Liver (tissue), 9 donors: ENCODE data around the gene SHMT2. TPM values are rescaled to one million over a fixed set of nuclear protein-coding genes. Genes with fewer than 3 reads are reported as not detected.
A peak's percentile ranks its signal among the peaks of the same experiment; 100 is the strongest.
"Not testable (repeated sequence)": the region's sequence is repeated elsewhere in the genome, so short reads cannot be mapped to it uniquely, and the experiment has no call there.

Experiments used
- DNase-seq: peaks from one replicate; pipeline ENCODE4 v3.0.0-alpha.2; 2017; ENCODE audit warnings: low spot score
- H3K27ac ChIP-seq, 2 donors: one replicate each; pipeline ENCODE4 v1.7.0; 2013; ENCODE audit warnings: inconsistent platforms in 2 of 2, low read length in 2 of 2, control low read depth in 1 of 2, low read depth in 1 of 2, mild to moderate bottlenecking in 1 of 2
- H3K27me3 ChIP-seq, 4 donors: one replicate each; pipeline versions ENCODE4 v1.6.1 to v1.7.0; 2013; ENCODE audit warnings: low read length in 3 of 4, inconsistent platforms in 1 of 4, mild to moderate bottlenecking in 1 of 4, moderate library complexity in 1 of 4; ENCODE audit not compliant: control insufficient read depth in 4 of 4, insufficient read depth in 4 of 4
- H3K36me3 ChIP-seq, 4 donors: one replicate each; pipeline versions ENCODE4 v1.6.1 to v1.7.0; 2013; ENCODE audit warnings: low read length in 3 of 4, mild to moderate bottlenecking in 3 of 4, low read depth in 1 of 4, moderate library complexity in 1 of 4; ENCODE audit not compliant: control insufficient read depth in 4 of 4, insufficient read depth in 3 of 4
- H3K4me1 ChIP-seq, 4 donors: one replicate each; pipeline versions ENCODE4 v1.6.1 to v1.7.0; 2013; ENCODE audit warnings: low read length in 3 of 4, mild to moderate bottlenecking in 3 of 4, moderate library complexity in 1 of 4; ENCODE audit not compliant: control insufficient read depth in 4 of 4, insufficient read depth in 4 of 4
- H3K4me3 ChIP-seq, 3 donors: one replicate each; pipeline versions ENCODE4 v1.6.1 to v1.7.0; 2013; ENCODE audit warnings: low read length in 3 of 3, control low read depth in 1 of 3, low read depth in 1 of 3, mild to moderate bottlenecking in 1 of 3
- H3K9ac ChIP-seq, 2 donors: one replicate each; pipeline ENCODE4 v1.7.0; 2013; ENCODE audit warnings: low read length in 2 of 2, mild to moderate bottlenecking in 2 of 2, moderate library complexity in 2 of 2, control low read depth in 1 of 2, low read depth in 1 of 2
- H3K9me3 ChIP-seq, 4 donors: one replicate each; pipeline versions ENCODE4 v1.6.1 to v1.7.0; 2013; ENCODE audit warnings: low read length in 3 of 4; ENCODE audit not compliant: control insufficient read depth in 4 of 4
- ATF3 ChIP-seq: IDR thresholded peaks from 2 replicates; pipeline ENCODE4 v1.6.1; 2016; ENCODE audit warnings: antibody characterized with exemption
- CTCF ChIP-seq: fragments of 150-350 bp; IDR thresholded peaks from 2 replicates; pipeline ENCODE4 v1.5.1; 2017; ENCODE audit warnings: improper control_type of control experiment, low read depth, low read length; ENCODE audit not compliant: missing input control
- EGR1 ChIP-seq, 2 donors: IDR thresholded peaks; 2 replicates each; pipeline ENCODE4 v1.6.1; 2016 to 2018; ENCODE audit warnings: antibody characterized with exemption in 2 of 2, low read depth in 2 of 2
- FOXA1 ChIP-seq: IDR thresholded peaks from 2 replicates; pipeline ENCODE4 v1.6.1; 2016; ENCODE audit warnings: antibody characterized with exemption
- GABPA ChIP-seq, 2 donors: IDR thresholded peaks in 1 of 2; conservative IDR thresholded peaks in 1 of 2; 2 replicates each; pipeline ENCODE4 v1.6.1; 2016; ENCODE audit warnings: antibody characterized with exemption in 2 of 2, mild to moderate bottlenecking in 1 of 2, moderate library complexity in 1 of 2
- HNF4A ChIP-seq, 2 donors: conservative IDR thresholded peaks; 2 replicates each; pipeline ENCODE4 v1.6.1; 2016; ENCODE audit warnings: antibody characterized with exemption in 2 of 2, mild to moderate bottlenecking in 2 of 2
- HNF4G ChIP-seq: IDR thresholded peaks from 2 replicates; pipeline ENCODE4 v1.6.1; 2016; ENCODE audit warnings: antibody characterized with exemption
- MAX ChIP-seq: IDR thresholded peaks from 2 replicates; pipeline ENCODE4 v1.6.1; 2016; ENCODE audit warnings: antibody characterized with exemption
- RAD21 ChIP-seq, 2 donors: IDR thresholded peaks; 2 replicates each; pipeline ENCODE4 v1.6.1; 2016; ENCODE audit warnings: antibody characterized with exemption in 2 of 2, mild to moderate bottlenecking in 2 of 2
- RXRA ChIP-seq, 2 donors: IDR thresholded peaks; 2 replicates each; pipeline ENCODE4 v1.6.1; 2017 to 2018; ENCODE audit warnings: antibody characterized with exemption in 2 of 2, mild to moderate bottlenecking in 1 of 2
- SP1 ChIP-seq: IDR thresholded peaks from 2 replicates; pipeline ENCODE4 v1.6.1; 2018; ENCODE audit warnings: antibody characterized with exemption, mild to moderate bottlenecking
- TAF1 ChIP-seq: conservative IDR thresholded peaks from 2 replicates; pipeline ENCODE4 v1.6.1; 2016; ENCODE audit warnings: antibody characterized with exemption, mild to moderate bottlenecking
- ZBTB33 ChIP-seq: IDR thresholded peaks from 2 replicates; pipeline ENCODE4 v1.6.1; 2016; ENCODE audit warnings: antibody characterized with exemption
- WGBS: extraction: QIAGEN DNeasy Blood & Tissue Kit; methylation state at CpG from one replicate; pipeline ENCODE4 v1.1.7; 2013; 5-methylcytosine and 5-hydroxymethylcytosine counted together
- polyA plus RNA-seq, 2 donors: library from polyadenylated mRNA; stranded (reverse) in 1 of 2; unstranded in 1 of 2; fragments of 200-250 nt in 1 of 2; fragments of >200 nt in 1 of 2; fragmentation: Nextera tagmentation in 1 of 2; extraction: Ambion mirVana in 1 of 2; gene quantifications; one replicate each; pipeline versions ENCODE4 v1.2.1 to v1.2.3, GENCODE V29; 2013 to 2015
- total RNA-seq, 2 donors: library from RNA; depleted of rRNA; stranded (reverse); fragments of >200 nt; gene quantifications; one replicate each; pipeline ENCODE4 v1.2.3, GENCODE V29; 2014
- donor health status: healthy.
- donor health status: healthy.
- donor health status: healthy.
- donor health status: healthy.
- donor health status: healthy.

Gene SHMT2
- total and polyA plus RNA-seq, 4 donors, result 66.7 to 276 (median 179) TPM

- no peak for TF ChIP-seq ATF3
- TF ChIP-seq RAD21 (IDR thresholded peaks at IDR 0.05), result no peak
These were observed 44.0 kb downstream of the SHMT2 start (continued) for GRCh38 chr12:57273516-57273915.

- 93% methylated on average over 6 of the region's 6 CpGs for WGBS
- not testable (repeated sequence) for H3K4me1 ChIP-seq, H3K4me3 ChIP-seq, H3K27me3 ChIP-seq, H3K9ac ChIP-seq, H3K27ac ChIP-seq, H3K9me3 ChIP-seq, DNase-seq
- H3K36me3 ChIP-seq, result peaks cover 4 to 41% (median 39%) of the 10 kb centered on the region in 4 donors
These were observed 46.7 kb downstream of the SHMT2 start for GRCh38 chr12:57276233-57276632.

GRCh38 chr12:57276935-57277563 lies 47.5 kb downstream of the SHMT2 start:
- peaks cover 0 to 4% (median 3%) of the 10 kb centered on the region in 4 donors for H3K4me1 ChIP-seq
- no peak for DNase-seq
- no peak for TF ChIP-seq HNF4G
- TF ChIP-seq RAD21 (IDR thresholded peaks at IDR 0.05), result peak; percentile 76 to 77
- no peak for TF ChIP-seq SP1
- peak; percentile 57 for TF ChIP-seq CTCF
- no peak for TF ChIP-seq MAX
- TF ChIP-seq GABPA (IDR thresholded peaks at IDR 0.05 in 1 of 2, conservative IDR thresholded peaks at IDR 0.05 in 1 of 2), result no peak
- TF ChIP-seq EGR1 (IDR thresholded peaks at IDR 0.05; ENCODE audit: low read depth in 2 of 2), result peak in 1 of 2 donors; percentile 13
- no peak for TF ChIP-seq TAF1
- TF ChIP-seq HNF4A (conservative IDR thresholded peaks at IDR 0.05), result no peak
- TF ChIP-seq RXRA (IDR thresholded peaks at IDR 0.05), result no peak
- peaks cover 6 to 40% (median 38%) of the 10 kb centered on the region in 4 donors for H3K36me3 ChIP-seq
- 49% methylated on average over 4 of the region's 4 CpGs for WGBS
- H3K4me3 ChIP-seq, result no peak overlapping the region
- no peak overlapping the region for H3K9ac ChIP-seq
- no peaks in the 10 kb centered on the region for H3K9me3 ChIP-seq
- no peak overlapping the region for H3K27ac ChIP-seq
- no peaks in the 10 kb centered on the region for H3K27me3 ChIP-seq

- Histone ChIP-seq H3K9ac (no peak overlapping the region), H3K4me3 (no peak overlapping the region), H3K36me3 (peaks cover 2 to 44% (median 39%) of the 10 kb centered on the region in 4 donors), H3K27me3 (no peaks in the 10 kb centered on the region), H3K27ac (peak overlapping the region; percentile 5 to 64), H3K9me3 (no peaks in the 10 kb centered on the region), H3K4me1 (peaks cover 0 to 4% (median 3%) of the 10 kb centered on the region in 4 donors)
- 91% methylated on average over 15 of the region's 15 CpGs for WGBS
- DNase-seq, result no peak
- no peak for TF ChIP-seq ZBTB33
- no peak for TF ChIP-seq FOXA1
- TF ChIP-seq CTCF, result no peak
- TF ChIP-seq TAF1, result no peak
- no peak for TF ChIP-seq RXRA (IDR thresholded peaks at IDR 0.05)
These were observed 49.2 kb downstream of the SHMT2 start for GRCh38 chr12:57278465-57279381.
